WTC11 (cell line): ENCODE results near the gene ZNF423.

Experiments
- AFF4 ChIP-seq: sonication (generic); formaldehyde crosslinking; IDR thresholded peaks from 2 replicates; pipeline ENCODE4 v1.8.1; 2023; ENCODE audit warnings: mild to moderate bottlenecking, missing genetic modification reagents, borderline replicate concordance
- CTCF ChIP-seq: fragments of 200-600 bp; IDR thresholded peaks from 2 replicates; pipeline ENCODE4 v1.8.0; 2022; ENCODE audit warnings: antibody characterized with exemption
- E2F4 ChIP-seq: sonication (generic); formaldehyde crosslinking; IDR thresholded peaks from 2 replicates; pipeline ENCODE4 v1.8.1; 2022; ENCODE audit warnings: low read depth, mild to moderate bottlenecking, moderate library complexity, missing genetic modification reagents, borderline replicate concordance
- GABPB1 ChIP-seq: sonication (generic); formaldehyde crosslinking; IDR thresholded peaks from 2 replicates; pipeline ENCODE4 v1.8.1; 2023; ENCODE audit warnings: mild to moderate bottlenecking, missing genetic modification reagents
- JUN ChIP-seq: sonication (generic); formaldehyde crosslinking; IDR thresholded peaks from 2 replicates; pipeline ENCODE4 v1.8.0; 2023; ENCODE audit warnings: mild to moderate bottlenecking, missing genetic modification reagents
- MAX ChIP-seq: sonication (generic); formaldehyde crosslinking; IDR thresholded peaks from 2 replicates; pipeline ENCODE4 v1.8.0; 2022; ENCODE audit warnings: mild to moderate bottlenecking, missing genetic modification reagents
- NFYB ChIP-seq: sonication (generic); formaldehyde crosslinking; conservative IDR thresholded peaks from 2 replicates; pipeline ENCODE4 v1.8.0; 2022; ENCODE audit warnings: low read depth, missing genetic modification reagents
- RELA ChIP-seq: sonication (generic); formaldehyde crosslinking; IDR thresholded peaks from 2 replicates; pipeline ENCODE4 v1.8.1; 2022; ENCODE audit warnings: missing genetic modification reagents, mild to moderate bottlenecking, borderline replicate concordance
- TCF7 ChIP-seq: sonication (generic); formaldehyde crosslinking; IDR thresholded peaks from 2 replicates; pipeline ENCODE4 v1.8.0; 2022; ENCODE audit warnings: mild to moderate bottlenecking, low read depth, missing genetic modification reagents, moderate library complexity
- TF ChIP-seq, protein P1 (sequence below): sonication (generic); formaldehyde crosslinking; IDR thresholded peaks from 2 replicates; pipeline ENCODE4 v1.8.1; 2023; ENCODE audit warnings: mild to moderate bottlenecking, missing genetic modification reagents
- TF ChIP-seq, protein P2 (sequence below): sonication (generic); formaldehyde crosslinking; IDR thresholded peaks from 2 replicates; pipeline ENCODE4 v1.8.1; 2023; ENCODE audit warnings: mild to moderate bottlenecking, missing genetic modification reagents, moderate library complexity
- TF ChIP-seq, protein P3 (sequence below): sonication (generic); formaldehyde crosslinking; IDR thresholded peaks from 2 replicates; pipeline ENCODE4 v1.8.0; 2022; ENCODE audit warnings: missing genetic modification reagents

DNA sequence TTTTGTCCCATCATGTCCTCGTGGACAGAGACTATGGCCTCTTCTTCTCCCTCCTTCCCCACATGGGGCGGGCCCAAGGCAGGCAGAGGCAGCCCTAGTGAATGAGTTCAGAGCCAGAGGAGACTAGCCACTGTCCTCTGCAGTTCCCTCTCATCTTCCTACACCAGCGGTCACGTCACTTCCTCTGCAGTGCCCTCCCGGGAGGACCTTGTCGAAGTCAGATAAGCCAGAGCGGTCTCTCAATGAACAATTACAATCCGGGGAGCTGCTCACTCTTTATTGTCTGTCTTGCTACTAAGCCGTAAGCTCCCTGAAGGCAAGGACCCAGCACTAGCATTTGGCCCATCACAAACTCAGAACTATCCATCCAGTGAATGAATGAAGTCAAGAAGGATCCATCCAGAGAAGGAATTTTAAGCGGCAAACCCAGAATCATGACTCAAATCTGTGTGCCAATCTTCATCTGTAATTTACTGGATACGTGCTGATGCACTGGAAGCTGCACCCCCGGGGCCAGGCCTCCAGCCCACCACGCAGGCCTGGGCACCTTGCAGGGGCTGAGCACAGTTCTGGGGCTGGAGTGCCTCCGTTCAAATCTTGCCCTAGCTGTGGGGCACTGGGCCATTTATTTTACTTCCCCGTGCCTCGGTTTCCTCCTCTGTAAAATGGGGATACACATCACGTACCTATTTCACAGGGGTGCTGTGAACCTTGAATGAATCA lies 18.1 kb downstream of the ZNF423 start:
- TF ChIP-seq CTCF (no peak), E2F4 (CRISPR knock-in tag) (no peak), RELA (CRISPR knock-in tag) (no peak), NFYB (CRISPR knock-in tag) (no peak), JUN (CRISPR knock-in tag) (no peak), GABPB1 (no peak), TCF7 (CRISPR knock-in tag) (no peak), AFF4 (CRISPR knock-in tag) (no peak), MAX (CRISPR knock-in tag) (no peak)
- TF ChIP-seq, protein P1, sequence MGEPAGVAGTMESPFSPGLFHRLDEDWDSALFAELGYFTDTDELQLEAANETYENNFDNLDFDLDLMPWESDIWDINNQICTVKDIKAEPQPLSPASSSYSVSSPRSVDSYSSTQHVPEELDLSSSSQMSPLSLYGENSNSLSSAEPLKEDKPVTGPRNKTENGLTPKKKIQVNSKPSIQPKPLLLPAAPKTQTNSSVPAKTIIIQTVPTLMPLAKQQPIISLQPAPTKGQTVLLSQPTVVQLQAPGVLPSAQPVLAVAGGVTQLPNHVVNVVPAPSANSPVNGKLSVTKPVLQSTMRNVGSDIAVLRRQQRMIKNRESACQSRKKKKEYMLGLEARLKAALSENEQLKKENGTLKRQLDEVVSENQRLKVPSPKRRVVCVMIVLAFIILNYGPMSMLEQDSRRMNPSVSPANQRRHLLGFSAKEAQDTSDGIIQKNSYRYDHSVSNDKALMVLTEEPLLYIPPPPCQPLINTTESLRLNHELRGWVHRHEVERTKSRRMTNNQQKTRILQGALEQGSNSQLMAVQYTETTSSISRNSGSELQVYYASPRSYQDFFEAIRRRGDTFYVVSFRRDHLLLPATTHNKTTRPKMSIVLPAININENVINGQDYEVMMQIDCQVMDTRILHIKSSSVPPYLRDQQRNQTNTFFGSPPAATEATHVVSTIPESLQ (CRISPR knock-in tag) = no peak
- TF ChIP-seq, protein P2, sequence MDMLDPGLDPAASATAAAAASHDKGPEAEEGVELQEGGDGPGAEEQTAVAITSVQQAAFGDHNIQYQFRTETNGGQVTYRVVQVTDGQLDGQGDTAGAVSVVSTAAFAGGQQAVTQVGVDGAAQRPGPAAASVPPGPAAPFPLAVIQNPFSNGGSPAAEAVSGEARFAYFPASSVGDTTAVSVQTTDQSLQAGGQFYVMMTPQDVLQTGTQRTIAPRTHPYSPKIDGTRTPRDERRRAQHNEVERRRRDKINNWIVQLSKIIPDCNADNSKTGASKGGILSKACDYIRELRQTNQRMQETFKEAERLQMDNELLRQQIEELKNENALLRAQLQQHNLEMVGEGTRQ (CRISPR knock-in tag) = no peak
- TF ChIP-seq, protein P3, sequence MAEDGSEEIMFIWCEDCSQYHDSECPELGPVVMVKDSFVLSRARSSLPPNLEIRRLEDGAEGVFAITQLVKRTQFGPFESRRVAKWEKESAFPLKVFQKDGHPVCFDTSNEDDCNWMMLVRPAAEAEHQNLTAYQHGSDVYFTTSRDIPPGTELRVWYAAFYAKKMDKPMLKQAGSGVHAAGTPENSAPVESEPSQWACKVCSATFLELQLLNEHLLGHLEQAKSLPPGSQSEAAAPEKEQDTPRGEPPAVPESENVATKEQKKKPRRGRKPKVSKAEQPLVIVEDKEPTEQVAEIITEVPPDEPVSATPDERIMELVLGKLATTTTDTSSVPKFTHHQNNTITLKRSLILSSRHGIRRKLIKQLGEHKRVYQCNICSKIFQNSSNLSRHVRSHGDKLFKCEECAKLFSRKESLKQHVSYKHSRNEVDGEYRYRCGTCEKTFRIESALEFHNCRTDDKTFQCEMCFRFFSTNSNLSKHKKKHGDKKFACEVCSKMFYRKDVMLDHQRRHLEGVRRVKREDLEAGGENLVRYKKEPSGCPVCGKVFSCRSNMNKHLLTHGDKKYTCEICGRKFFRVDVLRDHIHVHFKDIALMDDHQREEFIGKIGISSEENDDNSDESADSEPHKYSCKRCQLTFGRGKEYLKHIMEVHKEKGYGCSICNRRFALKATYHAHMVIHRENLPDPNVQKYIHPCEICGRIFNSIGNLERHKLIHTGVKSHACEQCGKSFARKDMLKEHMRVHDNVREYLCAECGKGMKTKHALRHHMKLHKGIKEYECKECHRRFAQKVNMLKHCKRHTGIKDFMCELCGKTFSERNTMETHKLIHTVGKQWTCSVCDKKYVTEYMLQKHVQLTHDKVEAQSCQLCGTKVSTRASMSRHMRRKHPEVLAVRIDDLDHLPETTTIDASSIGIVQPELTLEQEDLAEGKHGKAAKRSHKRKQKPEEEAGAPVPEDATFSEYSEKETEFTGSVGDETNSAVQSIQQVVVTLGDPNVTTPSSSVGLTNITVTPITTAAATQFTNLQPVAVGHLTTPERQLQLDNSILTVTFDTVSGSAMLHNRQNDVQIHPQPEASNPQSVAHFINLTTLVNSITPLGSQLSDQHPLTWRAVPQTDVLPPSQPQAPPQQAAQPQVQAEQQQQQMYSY (CRISPR knock-in tag) = no peak
